ENCODE data around the gene RASA3. TPM values are rescaled to one million over a fixed set of nuclear protein-coding genes. Genes with fewer than 3 reads are reported as not detected.
A peak's percentile ranks its signal among the peaks of the same experiment; 100 is the strongest.
"Not testable (repeated sequence)": the region's sequence is repeated elsewhere in the genome, so short reads cannot be mapped to it uniquely, and the experiment has no call there.

RASA3 gene
- total and polyA plus RNA-seq, 7 donors, result 4.2 to 22.4 (median 16.9) TPM

DNA sequence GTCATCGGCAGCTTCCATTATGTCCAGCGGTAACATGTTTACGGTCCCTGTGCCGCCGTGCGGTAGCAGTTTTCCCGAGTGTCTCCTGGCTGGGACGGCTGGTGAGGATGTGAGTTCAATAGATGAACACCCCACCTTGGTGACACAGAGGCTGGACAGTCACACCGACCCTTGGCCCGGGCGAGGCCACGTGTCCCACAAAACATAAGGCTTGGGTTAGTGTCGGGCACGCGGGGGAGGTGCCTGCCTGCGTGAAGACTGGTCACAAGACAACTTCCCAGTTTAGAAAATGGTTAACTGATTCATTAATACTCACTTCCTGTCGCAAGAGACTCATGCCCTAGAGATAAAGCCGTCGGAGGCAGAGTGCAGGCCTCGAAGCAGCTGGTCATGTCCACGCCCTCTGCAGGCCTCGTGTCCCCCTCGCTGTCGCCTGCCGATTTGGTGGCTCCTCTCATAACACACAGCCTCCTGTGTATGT is 17.2 kb downstream of the RASA3 start:
- Histone ChIP-seq H3K4me1 (peaks cover 0 to 29% (median 14%) of the 10 kb centered on the region in 4 donors), H3K27ac (peak overlapping the region in 3 of 4 donors; percentile 25 to 38 (median 28)), H3K9me3 (no peaks in the 10 kb centered on the region), H3K27me3 (no peaks in the 10 kb centered on the region), H3K36me3 (no peaks in the 10 kb centered on the region), H3K4me3 (no peak overlapping the region)
- intact Hi-C loops (cut with DNase I), result no loop called here
- WGBS, 2 donors, result 10 to 51% methylated on average over 25 of the region's 25 CpGs
- peak; percentile 72 for DNase-seq
- TF ChIP-seq POLR2AphosphoS5 (IDR thresholded peaks at IDR 0.05), result peak in 1 of 4 donors; percentile 24
- TF ChIP-seq, protein P1, sequence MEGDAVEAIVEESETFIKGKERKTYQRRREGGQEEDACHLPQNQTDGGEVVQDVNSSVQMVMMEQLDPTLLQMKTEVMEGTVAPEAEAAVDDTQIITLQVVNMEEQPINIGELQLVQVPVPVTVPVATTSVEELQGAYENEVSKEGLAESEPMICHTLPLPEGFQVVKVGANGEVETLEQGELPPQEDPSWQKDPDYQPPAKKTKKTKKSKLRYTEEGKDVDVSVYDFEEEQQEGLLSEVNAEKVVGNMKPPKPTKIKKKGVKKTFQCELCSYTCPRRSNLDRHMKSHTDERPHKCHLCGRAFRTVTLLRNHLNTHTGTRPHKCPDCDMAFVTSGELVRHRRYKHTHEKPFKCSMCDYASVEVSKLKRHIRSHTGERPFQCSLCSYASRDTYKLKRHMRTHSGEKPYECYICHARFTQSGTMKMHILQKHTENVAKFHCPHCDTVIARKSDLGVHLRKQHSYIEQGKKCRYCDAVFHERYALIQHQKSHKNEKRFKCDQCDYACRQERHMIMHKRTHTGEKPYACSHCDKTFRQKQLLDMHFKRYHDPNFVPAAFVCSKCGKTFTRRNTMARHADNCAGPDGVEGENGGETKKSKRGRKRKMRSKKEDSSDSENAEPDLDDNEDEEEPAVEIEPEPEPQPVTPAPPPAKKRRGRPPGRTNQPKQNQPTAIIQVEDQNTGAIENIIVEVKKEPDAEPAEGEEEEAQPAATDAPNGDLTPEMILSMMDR (IDR thresholded peaks at IDR 0.05), result no peak

DNA sequence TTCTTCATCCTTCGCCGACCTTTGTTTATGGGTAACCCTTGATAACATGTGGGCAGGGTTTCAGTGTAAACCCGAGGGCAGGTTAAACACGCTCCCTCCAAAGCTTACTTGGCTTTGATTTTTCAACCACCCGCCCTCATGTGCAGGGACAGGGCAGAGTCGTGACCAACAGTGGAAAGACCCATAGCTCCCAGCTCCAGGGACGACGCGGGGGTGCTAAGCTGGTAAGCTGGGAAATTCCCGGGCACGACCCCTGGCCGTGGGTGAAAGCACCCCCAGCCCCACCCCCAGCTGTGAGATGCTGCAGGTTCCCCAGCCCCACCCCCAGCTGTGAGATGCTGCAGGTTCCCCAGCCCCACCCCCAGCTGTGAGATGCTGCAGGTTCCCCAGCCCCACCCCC is 17.8 kb downstream of the RASA3 start:
- Histone ChIP-seq H3K27ac (peak overlapping the region in 1 of 4 donors; percentile 28), H3K4me1 (peaks cover 0 to 34% (median 18%) of the 10 kb centered on the region in 4 donors)

DNA sequence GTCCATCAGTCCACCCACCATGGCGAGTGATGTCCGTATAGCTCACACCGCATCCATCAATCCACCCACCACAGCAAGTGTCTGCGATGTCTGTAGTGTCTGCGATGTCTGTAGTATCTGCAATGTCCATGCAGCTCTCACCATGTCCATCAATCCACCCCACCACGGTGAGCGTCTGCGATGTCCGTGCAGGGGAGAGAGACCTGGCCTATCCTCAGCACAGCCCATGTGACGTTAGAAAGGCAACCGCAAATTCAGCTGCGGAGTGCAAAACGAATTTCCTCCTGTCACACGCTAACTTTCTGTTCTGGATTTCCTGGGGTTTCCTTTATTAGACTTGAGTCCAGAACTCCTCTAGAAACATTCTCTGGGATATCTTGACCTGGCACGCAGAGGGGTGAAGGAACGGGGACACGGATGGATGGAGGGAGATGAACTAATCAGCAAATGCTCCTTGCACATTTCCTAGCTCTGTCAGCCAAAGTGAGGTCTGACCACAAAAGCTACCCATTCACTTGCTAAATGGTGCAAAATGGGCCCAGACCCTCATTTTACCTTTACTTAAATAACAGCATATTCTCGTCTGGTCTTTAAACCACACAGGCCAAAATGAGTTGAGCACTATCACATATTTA is 18.3 kb downstream of the RASA3 start:
- TF ChIP-seq POLR2AphosphoS5 (IDR thresholded peaks at IDR 0.05) (no peak), POLR2A (IDR thresholded peaks at IDR 0.05) (no peak), EP300 (IDR thresholded peaks at IDR 0.05) (no peak)
- TF ChIP-seq, protein P1 (IDR thresholded peaks at IDR 0.05), result no peak
- Histone ChIP-seq H3K36me3 (no peaks in the 10 kb centered on the region), H3K4me1 (peaks cover 0 to 35% (median 20%) of the 10 kb centered on the region in 4 donors), H3K9me3 (no peaks in the 10 kb centered on the region), H3K4me3 (no peak overlapping the region), H3K27ac (no peak overlapping the region), H3K27me3 (no peaks in the 10 kb centered on the region)
- intact Hi-C loops (cut with DNase I), result no loop called here
- 89 to 92% methylated on average over 18 of the region's 18 CpGs for WGBS, 2 donors
- DNase-seq, result no peak

More for the DNA sequence above, 17.8 kb downstream of the RASA3 start:
- H3K9me3 ChIP-seq; DNase-seq; H3K27me3 ChIP-seq; H3K4me3 ChIP-seq; intact Hi-C loops (cut with DNase I); H3K36me3 ChIP-seq: not testable (repeated sequence)
- 39 to 66% methylated on average over 12 of the region's 12 CpGs for whole genome bisulfite sequencing, 2 donors

DNA sequence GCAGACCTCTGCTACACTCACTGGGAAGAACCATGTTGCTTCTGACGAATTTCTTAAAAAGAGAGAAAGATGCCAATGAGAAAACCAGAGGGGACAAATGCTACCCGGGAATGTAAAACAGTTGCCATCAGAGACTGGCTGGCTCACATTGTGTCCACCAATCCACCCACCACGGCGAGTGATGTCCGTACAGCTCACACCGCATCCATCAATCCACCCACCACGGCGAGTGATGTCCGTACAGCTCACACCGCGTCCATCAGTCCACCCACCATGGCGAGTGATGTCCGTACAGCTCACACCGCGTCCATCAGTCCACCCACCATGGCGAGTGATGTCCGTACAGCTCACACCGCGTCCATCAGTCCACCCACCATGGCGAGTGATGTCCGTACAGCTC is 19.0 kb downstream of the RASA3 start:
- H3K27ac ChIP-seq; H3K4me3 ChIP-seq; H3K9me3 ChIP-seq; H3K27me3 ChIP-seq; intact Hi-C loops (cut with DNase I); H3K36me3 ChIP-seq: not testable (repeated sequence)
- WGBS, 2 donors, result 94 to 97% methylated on average over 15 of the region's 21 CpGs
- peaks cover 0 to 27% (median 19%) of the 10 kb centered on the region in 4 donors for H3K4me1 ChIP-seq
- DNase-seq, result peak; percentile 32

DNA sequence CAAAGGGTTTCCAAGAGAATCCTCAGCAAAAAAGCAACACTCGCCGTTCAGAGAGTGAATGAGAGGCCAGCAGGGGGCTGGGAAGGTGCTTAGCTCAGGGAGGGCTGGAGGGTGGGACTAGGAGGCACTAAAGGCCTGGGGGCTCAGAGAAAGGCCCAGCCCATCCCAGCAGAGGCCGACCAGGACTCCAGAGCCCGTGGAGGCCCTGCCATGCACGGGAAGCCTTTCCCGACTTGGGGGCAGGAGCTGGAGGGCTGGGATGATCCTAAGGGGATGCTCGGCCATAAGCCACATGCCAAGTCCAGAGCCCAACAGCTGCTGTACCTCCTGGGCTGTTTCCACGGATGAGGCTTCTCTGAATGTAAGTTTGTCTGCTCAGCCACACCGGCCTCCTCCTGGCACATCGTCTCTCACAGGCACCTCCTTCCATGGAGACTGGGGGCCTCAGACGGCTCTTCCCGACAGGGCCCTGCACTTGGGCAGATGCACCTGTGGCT is 19.5 kb downstream of the RASA3 start:
- intact Hi-C loops (cut with DNase I), result no loop called here
- H3K27ac ChIP-seq, result no peak overlapping the region
- WGBS, 2 donors, result 85 to 87% methylated on average over 12 of the region's 12 CpGs
- TF ChIP-seq POLR2A (IDR thresholded peaks at IDR 0.05) (no peak), EP300 (IDR thresholded peaks at IDR 0.05) (no peak), POLR2AphosphoS5 (IDR thresholded peaks at IDR 0.05) (no peak)
- TF ChIP-seq, protein P1 (IDR thresholded peaks at IDR 0.05), result no peak
- peaks cover 0 to 28% (median 20%) of the 10 kb centered on the region in 4 donors for H3K4me1 ChIP-seq
- no peaks in the 10 kb centered on the region for H3K36me3 ChIP-seq
- no peak overlapping the region for H3K4me3 ChIP-seq
- H3K9me3 ChIP-seq, result no peaks in the 10 kb centered on the region
- DNase-seq, result peak; percentile 46
- no peaks in the 10 kb centered on the region for H3K27me3 ChIP-seq

All from sigmoid colon (tissue), 7 donors.